Stimulated activated CD8-positive, alpha-beta memory T cell treated with anti-CD3 and anti-CD28 coated beads, Interleukin-12 subunit alpha, Interleukin-12 subunit beta, amount 100 ng/mL, for 24 hours (primary cell): ENCODE data around the gene ALAD.
A peak's percentile ranks its signal among the peaks of the same experiment; 100 is the strongest.
"Not testable (repeated sequence)": the region's sequence is repeated elsewhere in the genome, so short reads cannot be mapped to it uniquely, and the experiment has no call there.

Experiments used
- DNase-seq: peaks from one replicate; pipeline ENCODE4 v3.0.0-alpha.2; 2020; ENCODE audit errors: extremely low read depth

ALAD gene

DNA sequence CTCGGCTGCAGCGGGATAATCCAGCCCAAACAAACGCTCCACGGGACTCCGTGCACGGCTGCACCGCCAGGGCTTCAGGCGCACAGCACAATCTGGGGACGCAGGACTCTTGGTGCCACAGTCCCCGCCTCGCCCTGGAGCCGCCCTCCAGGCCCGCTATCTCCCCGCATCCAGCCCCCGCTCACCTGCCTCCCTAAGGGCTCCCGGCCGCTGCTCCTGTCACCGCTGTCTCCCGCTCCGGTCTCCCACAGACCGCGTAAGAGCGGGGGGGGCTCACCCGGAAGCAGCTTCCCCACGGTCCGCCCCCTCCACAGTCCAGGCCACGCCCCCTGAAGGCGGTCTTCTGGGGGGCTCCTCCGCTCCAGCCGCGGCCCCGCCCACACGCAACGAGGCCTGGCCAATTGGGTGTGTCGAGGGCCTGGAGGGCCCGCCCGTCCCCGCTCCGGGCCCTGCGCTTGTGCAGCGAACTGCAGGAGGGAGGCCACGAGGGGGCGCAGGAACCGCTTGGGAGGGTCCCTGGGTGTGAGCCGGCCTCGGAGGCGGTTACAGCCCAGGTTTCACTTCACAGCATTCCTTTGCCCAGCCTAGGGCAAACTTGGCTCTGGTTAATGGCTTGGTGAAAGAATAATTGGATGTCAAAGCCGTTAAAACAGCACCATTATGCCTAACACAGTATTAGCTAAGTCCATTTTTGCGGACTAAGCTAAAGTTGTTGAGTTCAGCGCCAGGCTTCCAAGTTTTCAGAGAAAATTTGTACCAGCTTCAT is at the start of gene ALAD:
Gene ALAD, minus strand, starts transcription at position 258 of the 766 bp plus-strand sequence. CDS start 7,725 bp downstream, outside the sequence.
- peak; percentile 99 for DNase-seq

GRCh38 chr9:113449376-113449775 is 48.3 kb upstream of the ALAD start:
- DNase-seq, result no peak

GRCh38 chr9:113446323-113446740 is 45.2 kb upstream of the ALAD start:
- no peak for DNase-seq

DNA sequence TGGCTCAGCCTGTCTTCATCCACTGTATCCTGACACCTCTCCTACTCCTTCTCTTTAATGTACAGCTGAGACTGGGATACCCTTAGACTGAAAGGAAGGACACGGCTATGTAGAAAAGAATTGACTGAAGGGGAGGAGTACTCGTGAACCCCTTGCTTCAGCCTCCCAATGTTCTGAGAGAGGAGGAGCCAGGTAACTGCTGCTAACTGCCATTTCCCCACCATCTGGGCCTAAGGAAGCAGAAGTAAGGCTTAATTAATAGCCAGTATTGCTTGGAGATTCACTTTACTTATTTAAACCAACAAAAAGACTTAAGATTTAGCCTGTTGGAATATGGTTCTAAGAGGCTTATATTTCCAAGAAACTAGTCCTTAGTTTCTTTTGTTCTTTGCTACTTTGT is 43.7 kb upstream of the ALAD start:
- no peak for DNase-seq

- DNase-seq, result not testable (repeated sequence)
Observed at GRCh38 chr9:113437716-113438115, 36.6 kb upstream of the ALAD start.

GRCh38 chr9:113436728-113437515 is 35.8 kb upstream of the ALAD start:
- no peak for DNase-seq

DNA sequence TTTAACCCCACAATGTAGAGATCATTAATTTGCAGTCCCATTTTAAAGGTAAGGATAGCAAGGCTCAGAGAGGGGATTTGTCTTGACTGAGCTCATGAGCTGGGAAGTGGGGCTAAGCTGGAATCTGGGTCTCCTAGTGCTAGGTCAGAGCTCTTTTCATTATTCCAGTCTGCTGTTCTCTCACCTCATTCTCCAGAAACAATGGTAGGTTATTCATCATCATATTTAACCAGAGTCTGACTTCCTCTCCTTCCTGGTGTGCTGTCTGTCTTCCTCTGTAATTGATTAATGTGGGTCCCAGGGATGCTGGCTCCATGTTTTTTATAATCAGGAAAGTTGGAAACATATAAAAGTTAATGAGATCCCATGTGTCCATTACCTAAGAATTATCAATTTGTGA is 30.1 kb upstream of the ALAD start:
- no peak for DNase-seq

GRCh38 chr9:113428062-113428615 is 27.1 kb upstream of the ALAD start:
- no peak for DNase-seq

- DNase-seq, result no peak
Observed at GRCh38 chr9:113427629-113428028, 26.5 kb upstream of the ALAD start.

DNA sequence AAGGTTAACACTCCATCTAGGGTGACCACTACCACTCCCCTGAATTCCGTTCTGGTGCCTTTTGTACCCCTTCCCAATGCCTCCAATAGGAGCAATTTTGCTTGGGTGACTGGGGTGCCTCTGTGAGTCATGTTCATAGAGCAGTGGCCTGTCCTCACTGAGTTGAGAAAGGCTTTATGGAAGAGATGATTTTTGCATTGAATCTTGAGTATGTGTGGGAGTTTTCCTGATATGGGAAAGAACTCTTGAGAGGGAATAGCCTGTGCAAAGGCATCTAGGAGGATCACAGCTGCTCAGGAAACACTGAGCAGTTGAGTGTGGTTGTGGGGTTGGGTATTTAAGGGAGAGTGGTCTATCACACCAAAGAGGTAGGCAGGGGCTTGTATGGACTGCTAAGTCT is 25.6 kb upstream of the ALAD start:
- no peak for DNase-seq

- DNase-seq, result no peak
Observed at GRCh38 chr9:113425072-113425471, 24.0 kb upstream of the ALAD start.

DNA sequence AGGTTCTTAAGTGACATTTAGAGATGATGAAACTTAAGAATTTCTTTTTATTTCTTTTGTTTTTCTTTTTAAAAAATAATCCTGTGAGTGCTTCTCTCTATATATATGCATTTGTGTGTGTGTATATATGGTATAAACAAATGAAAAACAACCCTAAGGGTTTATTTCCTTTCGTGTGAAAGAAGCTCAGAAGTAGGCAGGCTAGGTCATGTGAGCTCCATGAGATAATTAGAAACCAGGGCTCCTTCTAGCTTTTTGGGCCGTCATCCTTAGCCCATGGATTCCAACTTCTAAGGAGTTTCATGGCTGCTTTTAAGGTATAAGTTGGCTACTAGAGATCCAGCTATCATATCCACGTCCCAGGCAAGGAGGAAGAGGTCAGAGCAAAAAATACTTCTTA is 20.6 kb upstream of the ALAD start:
- DNase-seq, result no peak

- DNase-seq, result no peak
Observed at GRCh38 chr9:113417370-113417769, 16.3 kb upstream of the ALAD start.

GRCh38 chr9:113416149-113416721 is 15.2 kb upstream of the ALAD start:
- DNase-seq, result no peak

- peak; percentile 85 for DNase-seq
Observed at GRCh38 chr9:113410207-113410864, 9.3 kb upstream of the ALAD start, which contains the start of the genes C9orf43 and POLE3. TSS of gene C9orf43 (plus strand) at chr9:113410747. CDS start at chr9:113413494, 2,747 bp downstream. TSS of gene POLE3 (minus strand) at chr9:113410675. CDS start at chr9:113410293, 382 bp downstream.

DNA sequence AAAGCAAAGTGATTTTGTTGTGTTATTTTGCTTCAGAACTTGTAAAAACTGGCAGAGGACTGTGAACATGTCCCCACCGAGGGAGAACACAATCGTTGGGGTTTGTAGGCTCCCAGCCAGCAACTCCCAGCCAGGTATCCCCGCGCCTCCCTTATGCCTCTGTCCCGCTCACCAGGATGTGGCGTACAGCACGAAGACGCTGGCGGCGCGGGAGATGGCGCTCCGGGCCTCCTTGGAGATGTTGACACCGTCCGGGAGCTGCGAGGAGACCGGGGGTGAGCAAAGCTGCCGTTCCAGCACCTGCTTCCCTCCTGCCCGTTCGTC is 8.8 kb upstream of the ALAD start:
- DNase-seq, result no peak

DNA sequence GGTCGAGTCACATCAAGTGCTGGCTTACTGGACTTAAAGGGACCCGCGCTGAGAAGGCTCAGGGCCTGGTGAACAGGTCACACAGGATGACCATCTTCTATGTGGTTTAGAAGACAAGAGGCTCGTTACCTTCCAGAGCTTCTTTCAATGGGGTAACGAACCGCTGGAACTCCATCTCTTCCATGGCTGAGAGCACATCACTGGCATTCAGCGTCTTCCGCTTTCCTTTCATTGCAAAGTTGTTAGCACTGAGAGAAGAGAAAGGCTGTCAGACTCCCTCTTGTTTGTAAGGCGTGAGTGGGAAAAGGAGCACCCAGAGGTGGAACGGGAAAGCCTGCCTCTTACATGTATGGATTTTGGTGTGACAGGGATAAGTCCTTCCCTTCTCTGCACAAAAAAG is 8.4 kb upstream of the ALAD start:
- DNase-seq, result no peak

- not testable (repeated sequence) for DNase-seq
Observed at GRCh38 chr9:113406873-113407511, 5.9 kb upstream of the ALAD start.

DNA sequence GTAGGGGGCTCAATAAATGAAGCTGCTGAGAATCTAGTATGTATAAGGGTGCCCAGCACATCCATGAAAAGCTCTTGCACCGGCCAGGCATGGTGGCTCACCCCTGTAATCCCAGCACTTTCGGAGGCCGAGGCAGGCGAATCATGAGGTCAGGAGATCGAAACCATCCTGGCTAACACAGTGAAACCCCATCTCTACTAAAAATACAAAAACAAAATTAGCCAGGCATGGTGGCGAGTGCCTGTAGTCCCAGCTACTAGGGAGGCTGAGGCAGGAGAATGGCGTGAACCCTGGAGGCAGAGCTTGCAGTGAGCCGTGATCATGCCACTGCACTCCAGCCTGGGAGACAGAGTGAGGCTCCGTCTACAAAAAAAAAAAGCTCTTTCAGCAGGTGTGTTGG is 5.3 kb upstream of the ALAD start:
- not testable (repeated sequence) for DNase-seq

- DNase-seq, result no peak
Observed at GRCh38 chr9:113403646-113404045, 2.6 kb upstream of the ALAD start.

- no peak for DNase-seq
Observed at GRCh38 chr9:113399646-113400200, 1.4 kb downstream of the ALAD start.
